Neural crest cell (in vitro differentiated cells): ENCODE results near the gene AARS2. TPM values are rescaled to one million over a fixed set of nuclear protein-coding genes. Genes with fewer than 3 reads are reported as not detected.
"Not testable (repeated sequence)": the region's sequence is repeated elsewhere in the genome, so short reads cannot be mapped to it uniquely, and the experiment has no call there.

Experiments used
- DNase-seq: peaks from one replicate; pipeline ENCODE4 v3.0.0; 2021; ENCODE audit warnings: low read depth, mixed read lengths, low spot score
- H3K27ac Mint-ChIP-seq: one replicate; pipeline ENCODE4 v1.8.0; 2021; ENCODE audit warnings: mild to moderate bottlenecking, mixed read lengths; ENCODE audit not compliant: unreplicated experiment
- H3K27me3 Mint-ChIP-seq: 2 replicates; pipeline ENCODE4 v1.8.0; 2021; ENCODE audit warnings: low read depth, mild to moderate bottlenecking, mixed read lengths
- H3K36me3 Mint-ChIP-seq: 2 replicates; pipeline ENCODE4 v1.8.0; 2021; ENCODE audit warnings: low read depth, mild to moderate bottlenecking, mixed read lengths
- H3K4me1 Mint-ChIP-seq: 2 replicates; pipeline ENCODE4 v1.8.0; 2021; ENCODE audit warnings: mixed read lengths
- H3K4me3 Mint-ChIP-seq: one replicate; pipeline ENCODE4 v1.8.0; 2021; ENCODE audit warnings: mild to moderate bottlenecking, mixed read lengths
- H3K9me3 Mint-ChIP-seq: 2 replicates; pipeline ENCODE4 v1.8.0; 2021; ENCODE audit warnings: mixed read lengths
- total RNA-seq: library from RNA; stranded (reverse); gene quantifications from 2 replicates; pipeline ENCODE4 v1.2.1, GENCODE V29; 2021
- TF ChIP-seq, protein P1 (sequence below): fragments of 200-600 bp; sonication (generic); conservative IDR thresholded peaks from 2 replicates; pipeline ENCODE4 v1.5.0; 2021; ENCODE audit warnings: antibody characterized with exemption, mild to moderate bottlenecking

Gene AARS2
- total RNA-seq, 1 donor from 2014 or later, result 33.6 TPM

- Mint-ChIP-seq H3K27ac (no peak overlapping the region), H3K27me3 (no peaks in the 10 kb centered on the region), H3K4me3 (no peak overlapping the region), H3K36me3 (no peaks in the 10 kb centered on the region), H3K9me3 (no peaks in the 10 kb centered on the region), H3K4me1 (peaks cover 8% of the 10 kb centered on the region)
- DNase-seq, result no peak
- TF ChIP-seq, protein P1, sequence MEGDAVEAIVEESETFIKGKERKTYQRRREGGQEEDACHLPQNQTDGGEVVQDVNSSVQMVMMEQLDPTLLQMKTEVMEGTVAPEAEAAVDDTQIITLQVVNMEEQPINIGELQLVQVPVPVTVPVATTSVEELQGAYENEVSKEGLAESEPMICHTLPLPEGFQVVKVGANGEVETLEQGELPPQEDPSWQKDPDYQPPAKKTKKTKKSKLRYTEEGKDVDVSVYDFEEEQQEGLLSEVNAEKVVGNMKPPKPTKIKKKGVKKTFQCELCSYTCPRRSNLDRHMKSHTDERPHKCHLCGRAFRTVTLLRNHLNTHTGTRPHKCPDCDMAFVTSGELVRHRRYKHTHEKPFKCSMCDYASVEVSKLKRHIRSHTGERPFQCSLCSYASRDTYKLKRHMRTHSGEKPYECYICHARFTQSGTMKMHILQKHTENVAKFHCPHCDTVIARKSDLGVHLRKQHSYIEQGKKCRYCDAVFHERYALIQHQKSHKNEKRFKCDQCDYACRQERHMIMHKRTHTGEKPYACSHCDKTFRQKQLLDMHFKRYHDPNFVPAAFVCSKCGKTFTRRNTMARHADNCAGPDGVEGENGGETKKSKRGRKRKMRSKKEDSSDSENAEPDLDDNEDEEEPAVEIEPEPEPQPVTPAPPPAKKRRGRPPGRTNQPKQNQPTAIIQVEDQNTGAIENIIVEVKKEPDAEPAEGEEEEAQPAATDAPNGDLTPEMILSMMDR, result no peak
Measured at GRCh38 chr6:44335631-44336030, 22.5 kb upstream of the AARS2 start.

DNA sequence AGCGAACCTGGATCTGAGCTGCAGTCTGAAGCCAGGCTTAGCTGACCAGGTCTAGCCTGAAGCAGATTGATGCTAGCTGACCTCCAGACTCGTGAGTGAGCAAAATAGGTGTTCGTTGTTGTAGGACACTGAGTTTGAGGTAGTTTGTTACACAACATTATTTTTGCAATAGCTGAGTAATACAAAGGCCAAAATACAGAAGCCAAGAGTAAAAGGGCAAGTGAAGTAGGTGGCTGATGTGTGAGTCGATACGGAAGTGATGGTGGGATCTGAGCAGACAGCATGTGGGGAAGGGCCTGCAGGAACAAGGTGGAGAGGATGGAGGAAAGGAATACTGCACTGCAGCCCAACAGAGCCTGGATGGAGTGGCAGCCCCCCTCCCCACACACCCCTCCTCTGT is 20.8 kb upstream of the AARS2 start:
- Mint-ChIP-seq H3K4me1 (peaks cover 8% of the 10 kb centered on the region), H3K9me3 (no peaks in the 10 kb centered on the region), H3K27ac (peak overlapping the region; percentile 86), H3K36me3 (no peaks in the 10 kb centered on the region), H3K27me3 (peaks cover 5% of the 10 kb centered on the region), H3K4me3 (no peak overlapping the region)
- TF ChIP-seq, protein P1, result no peak
- DNase-seq, result no peak

GRCh38 chr6:44333273-44333919 is 20.2 kb upstream of the AARS2 start:
- H3K9me3 Mint-ChIP-seq, result no peaks in the 10 kb centered on the region
- H3K36me3 Mint-ChIP-seq, result no peaks in the 10 kb centered on the region
- no peak overlapping the region for H3K4me3 Mint-ChIP-seq
- no peak for DNase-seq
- H3K4me1 Mint-ChIP-seq, result peaks cover 7% of the 10 kb centered on the region
- TF ChIP-seq, protein P1, result no peak
- peaks cover 11% of the 10 kb centered on the region for H3K27me3 Mint-ChIP-seq
- no peak overlapping the region for H3K27ac Mint-ChIP-seq

DNA sequence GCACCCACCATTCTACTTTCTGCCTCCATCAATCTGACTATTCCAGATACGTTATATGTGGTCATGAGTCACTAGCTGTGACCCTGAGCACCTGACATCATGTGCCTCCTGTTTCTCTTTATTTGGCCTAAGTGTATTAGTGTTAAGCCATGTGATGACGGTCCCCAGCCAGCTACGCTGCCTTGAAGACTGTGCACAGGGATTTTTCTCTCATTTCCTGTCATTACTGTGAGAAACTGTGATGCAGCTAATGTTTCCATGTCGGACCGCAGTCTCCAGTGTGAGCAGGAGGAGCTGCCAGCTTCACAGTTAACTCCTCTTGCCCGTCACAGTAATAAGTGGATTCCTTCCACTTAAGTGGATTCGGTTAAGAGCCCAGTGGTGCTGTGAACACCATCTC is 19.4 kb upstream of the AARS2 start:
- TF ChIP-seq, protein P1, result no peak
- no peak for DNase-seq
- Mint-ChIP-seq H3K27ac (no peak overlapping the region), H3K4me3 (no peak overlapping the region), H3K4me1 (peaks cover 11% of the 10 kb centered on the region), H3K9me3 (no peaks in the 10 kb centered on the region), H3K27me3 (peaks cover 16% of the 10 kb centered on the region), H3K36me3 (no peaks in the 10 kb centered on the region)

DNA sequence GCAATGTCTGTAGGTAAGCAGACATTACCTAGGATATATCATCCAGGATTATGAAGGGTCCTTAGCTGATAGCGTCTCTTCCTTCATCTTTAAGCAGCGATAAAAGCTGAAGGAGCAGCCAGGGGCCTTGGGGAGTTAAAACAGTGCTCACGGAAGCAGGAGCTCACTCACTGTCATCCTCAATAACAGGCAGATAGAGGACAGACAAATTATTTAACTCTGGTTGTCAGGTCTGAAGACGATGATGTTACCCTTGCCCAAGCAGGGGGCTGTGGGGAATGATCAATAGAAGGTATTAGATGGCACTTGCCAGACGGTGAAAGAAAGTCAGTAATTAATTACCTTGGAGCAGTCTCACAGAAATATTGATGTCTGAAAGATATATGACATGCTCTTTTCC is 16.7 kb upstream of the AARS2 start:
- Mint-ChIP-seq H3K27ac (no peak overlapping the region), H3K9me3 (no peaks in the 10 kb centered on the region), H3K4me1 (peaks cover 11% of the 10 kb centered on the region), H3K36me3 (no peaks in the 10 kb centered on the region), H3K4me3 (no peak overlapping the region), H3K27me3 (peaks cover 16% of the 10 kb centered on the region)
- TF ChIP-seq, protein P1, result no peak
- no peak for DNase-seq

DNA sequence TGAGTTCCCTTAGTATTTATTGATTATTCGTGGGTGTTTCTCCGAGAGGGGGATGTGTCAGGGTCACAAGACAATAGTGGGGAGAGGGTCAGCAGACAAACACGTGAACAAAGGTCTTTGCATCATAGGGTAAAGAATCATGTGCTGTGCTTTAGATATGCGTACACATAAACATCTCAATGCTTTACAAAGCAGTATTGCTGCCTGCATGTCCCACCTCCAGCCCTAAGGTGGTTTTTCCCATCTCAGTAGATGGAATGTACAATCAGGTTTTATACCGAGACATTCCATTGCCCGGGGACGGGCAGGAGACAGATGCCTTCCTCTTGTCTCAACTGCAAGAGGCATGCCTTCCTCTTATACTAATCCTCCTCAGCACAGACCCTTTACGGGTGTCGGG is 15.1 kb upstream of the AARS2 start:
- Mint-ChIP-seq H3K27me3 (peaks cover 16% of the 10 kb centered on the region), H3K4me1 (peaks cover 11% of the 10 kb centered on the region)
- not testable (repeated sequence) for H3K9me3 Mint-ChIP-seq, H3K27ac Mint-ChIP-seq, DNase-seq, H3K4me3 Mint-ChIP-seq, H3K36me3 Mint-ChIP-seq
